GM23338 (cell line): Measurements from ENCODE around the gene CDKAL1. TPM values are rescaled to one million over a fixed set of nuclear protein-coding genes. Genes with fewer than 3 reads are reported as not detected.

Source experiments
- ATAC-seq: fragments of 200-7000 bp; cut with Tn5 transposase; 3 replicates; pipeline ENCODE4 v1.9.1; 2020
- DNase-seq: peaks from one replicate; pipeline ENCODE4 v3.0.0-alpha.2; 2015; ENCODE audit warnings: low spot score
- H2AFZ ChIP-seq: fragments of 200-600 bp; sonication (generic); 2 replicates; pipeline ENCODE4 v1.8.0; 2016; ENCODE audit warnings: antibody characterized with exemption, mild to moderate bottlenecking, moderate library complexity
- H3F3A ChIP-seq: fragments of 200-600 bp; sonication (generic); replicated peaks from 2 replicates; pipeline ENCODE4 v1.8.0; 2017; ENCODE audit warnings: antibody characterized with exemption, mixed run types, low read depth
- H3K27ac ChIP-seq: fragments of 200-600 bp; sonication (generic); 2 replicates; pipeline ENCODE4 v1.6.1; 2016; ENCODE audit warnings: low read depth
- H3K27me3 ChIP-seq: fragments of 200-600 bp; sonication (generic); 2 replicates; pipeline ENCODE4 v1.8.0; 2016; ENCODE audit warnings: mild to moderate bottlenecking, mixed run types, moderate library complexity; ENCODE audit not compliant: insufficient read depth
- H3K36me3 ChIP-seq: fragments of 200-600 bp; sonication (generic); 2 replicates; pipeline ENCODE4 v1.8.0; 2016; ENCODE audit warnings: mild to moderate bottlenecking; ENCODE audit not compliant: insufficient read depth
- H3K4me1 ChIP-seq: fragments of 200-600 bp; sonication (generic); 2 replicates; pipeline ENCODE4 v1.8.0; 2016; ENCODE audit warnings: mild to moderate bottlenecking, moderate library complexity; ENCODE audit not compliant: insufficient read depth
- H3K4me2 ChIP-seq: fragments of 200-600 bp; sonication (generic); 2 replicates; pipeline ENCODE4 v1.7.1; 2017; ENCODE audit warnings: mixed run types
- H3K4me3 ChIP-seq: fragments of 200-600 bp; sonication (generic); 2 replicates; pipeline ENCODE4 v1.6.1; 2016; ENCODE audit warnings: mixed run types
- H3K79me2 ChIP-seq: fragments of 200-600 bp; sonication (generic); replicated peaks from 2 replicates; pipeline ENCODE4 v1.8.0; 2017; ENCODE audit warnings: mild to moderate bottlenecking; ENCODE audit not compliant: insufficient read depth
- H3K9me2 ChIP-seq: fragments of 200-600 bp; sonication (generic); 2 replicates; pipeline ENCODE4 v1.8.0; 2017; ENCODE audit not compliant: insufficient read depth
- H4K20me1 ChIP-seq: fragments of 200-600 bp; sonication (generic); replicated peaks from 2 replicates; pipeline ENCODE4 v1.8.0; 2017; ENCODE audit warnings: mild to moderate bottlenecking; ENCODE audit not compliant: insufficient read depth
- H3K27ac Mint-ChIP-seq: 2 replicates; pipeline ENCODE4 v1.8.0; 2020; ENCODE audit warnings: inconsistent platforms, mild to moderate bottlenecking, moderate library complexity, mixed read lengths
- H3K27me3 Mint-ChIP-seq: 3 replicates; pipeline ENCODE4 v1.8.0; 2022; ENCODE audit warnings: low read depth, mild to moderate bottlenecking, moderate library complexity, mixed read lengths, inconsistent platforms; ENCODE audit not compliant: insufficient read depth, poor library complexity
- H3K36me3 Mint-ChIP-seq: 3 replicates; pipeline ENCODE4 v1.8.0; 2021; ENCODE audit warnings: low read depth, mild to moderate bottlenecking, inconsistent platforms, moderate library complexity, mixed read lengths
- H3K4me1 Mint-ChIP-seq: 3 replicates; pipeline ENCODE4 v1.8.0; 2020; ENCODE audit warnings: mild to moderate bottlenecking, inconsistent platforms, mixed read lengths
- H3K4me3 Mint-ChIP-seq: 3 replicates; pipeline ENCODE4 v1.8.0; 2021; ENCODE audit warnings: moderate library complexity, mild to moderate bottlenecking, inconsistent platforms, mixed read lengths
- H3K9me3 Mint-ChIP-seq: 3 replicates; pipeline ENCODE4 v1.8.0; 2020; ENCODE audit warnings: moderate library complexity, mild to moderate bottlenecking, inconsistent platforms, mixed read lengths
- CREB1 ChIP-seq: fragments of 250-450 bp; sonication (Bioruptor Pico); IDR thresholded peaks from 2 replicates; pipeline ENCODE4 v1.5.0; 2020; ENCODE audit warnings: low read depth, mild to moderate bottlenecking, moderate library complexity
- EZH2 ChIP-seq: fragments of 200-600 bp; sonication (generic); IDR thresholded peaks from one replicate; pipeline ENCODE4 v1.8.0; 2017; ENCODE audit warnings: antibody characterized with exemption, mild to moderate bottlenecking, low read depth; ENCODE audit not compliant: unreplicated experiment
- EZH2phosphoT487 ChIP-seq: fragments of 200-600 bp; sonication (generic); IDR thresholded peaks from one replicate; pipeline ENCODE4 v1.8.1; 2018; ENCODE audit warnings: antibody characterized with exemption; ENCODE audit not compliant: unreplicated experiment
- JUNB ChIP-seq: IDR thresholded peaks from one replicate; pipeline ENCODE4 v1.6.1; 2016; ENCODE audit warnings: antibody characterized with exemption; ENCODE audit not compliant: unreplicated experiment
- NANOG ChIP-seq: IDR thresholded peaks from 2 replicates; pipeline ENCODE4 v1.6.1; 2016; ENCODE audit warnings: antibody characterized with exemption, borderline replicate concordance
- POLR2AphosphoS5 ChIP-seq: IDR thresholded peaks from 2 replicates; pipeline ENCODE4 v1.6.1; 2016; ENCODE audit warnings: antibody characterized with exemption, low read depth
- STAT1 ChIP-seq: IDR thresholded peaks from one replicate; pipeline ENCODE4 v1.6.1; 2016; ENCODE audit warnings: antibody characterized with exemption; ENCODE audit not compliant: unreplicated experiment
- ZNF114 ChIP-seq: fragments of 250-450 bp; sonication (Bioruptor Pico); IDR thresholded peaks from 2 replicates; pipeline ENCODE4 v1.5.0; 2020; ENCODE audit warnings: mild to moderate bottlenecking, moderate library complexity
- ZNF331 ChIP-seq: fragments of 250-450 bp; sonication (Bioruptor Pico); IDR thresholded peaks from 2 replicates; pipeline ENCODE4 v1.5.0; 2020; ENCODE audit warnings: low read depth, mild to moderate bottlenecking, moderate library complexity
- ZNF462 ChIP-seq: fragments of 250-450 bp; sonication (Bioruptor Pico); IDR thresholded peaks from 2 replicates; pipeline ENCODE4 v1.5.0; 2020; ENCODE audit warnings: mild to moderate bottlenecking, moderate library complexity
- polyA plus RNA-seq: library from polyadenylated mRNA; unstranded; fragments of >200 nt; fragmentation: Nextera tagmentation; extraction: Ambion mirVana; gene quantifications from 2 replicates; pipeline ENCODE4 v1.2.1, GENCODE V29; 2016
- total RNA-seq: library from RNA; depleted of rRNA; stranded (reverse); fragments of >200 nt; shearing (Covaris generic); gene quantifications from 2 replicates; pipeline ENCODE4 v1.2.3, GENCODE V29; 2014
- TF ChIP-seq, protein P1 (sequence below): IDR thresholded peaks from 2 replicates; pipeline ENCODE4 v1.6.1; 2016; ENCODE audit warnings: antibody characterized with exemption
- TF ChIP-seq, protein P2 (sequence below): IDR thresholded peaks from one replicate; pipeline ENCODE4 v1.6.1; 2018; ENCODE audit warnings: antibody characterized with exemption; ENCODE audit not compliant: unreplicated experiment
- TF ChIP-seq, protein P3 (sequence below), 2 experiments: fragments of 200-600 bp in 1 of 2; sonication (generic) in 1 of 2; conservative IDR thresholded peaks; 2 replicates each; pipeline versions ENCODE4 v1.5.1 to v1.6.1; 2016 to 2017; ENCODE audit warnings: antibody characterized with exemption in 2 of 2, low read depth in 2 of 2, mild to moderate bottlenecking in 2 of 2, moderate library complexity in 1 of 2

The CDKAL1 gene
- total and polyA plus RNA-seq, 2 experiments from 2014 or later, result 17.8 to 35.0 TPM

- TF ChIP-seq, protein P1, sequence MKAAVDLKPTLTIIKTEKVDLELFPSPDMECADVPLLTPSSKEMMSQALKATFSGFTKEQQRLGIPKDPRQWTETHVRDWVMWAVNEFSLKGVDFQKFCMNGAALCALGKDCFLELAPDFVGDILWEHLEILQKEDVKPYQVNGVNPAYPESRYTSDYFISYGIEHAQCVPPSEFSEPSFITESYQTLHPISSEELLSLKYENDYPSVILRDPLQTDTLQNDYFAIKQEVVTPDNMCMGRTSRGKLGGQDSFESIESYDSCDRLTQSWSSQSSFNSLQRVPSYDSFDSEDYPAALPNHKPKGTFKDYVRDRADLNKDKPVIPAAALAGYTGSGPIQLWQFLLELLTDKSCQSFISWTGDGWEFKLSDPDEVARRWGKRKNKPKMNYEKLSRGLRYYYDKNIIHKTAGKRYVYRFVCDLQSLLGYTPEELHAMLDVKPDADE, result no peak
- TF ChIP-seq STAT1 (no peak), JUNB (no peak), POLR2AphosphoS5 (no peak), ZNF331 (no peak), EZH2 (no peak), ZNF114 (CRISPR knock-in tag) (no peak), CREB1 (CRISPR knock-in tag) (no peak), NANOG (no peak), ZNF462 (CRISPR knock-in tag) (no peak), EZH2phosphoT487 (no peak)
- TF ChIP-seq, protein P2, sequence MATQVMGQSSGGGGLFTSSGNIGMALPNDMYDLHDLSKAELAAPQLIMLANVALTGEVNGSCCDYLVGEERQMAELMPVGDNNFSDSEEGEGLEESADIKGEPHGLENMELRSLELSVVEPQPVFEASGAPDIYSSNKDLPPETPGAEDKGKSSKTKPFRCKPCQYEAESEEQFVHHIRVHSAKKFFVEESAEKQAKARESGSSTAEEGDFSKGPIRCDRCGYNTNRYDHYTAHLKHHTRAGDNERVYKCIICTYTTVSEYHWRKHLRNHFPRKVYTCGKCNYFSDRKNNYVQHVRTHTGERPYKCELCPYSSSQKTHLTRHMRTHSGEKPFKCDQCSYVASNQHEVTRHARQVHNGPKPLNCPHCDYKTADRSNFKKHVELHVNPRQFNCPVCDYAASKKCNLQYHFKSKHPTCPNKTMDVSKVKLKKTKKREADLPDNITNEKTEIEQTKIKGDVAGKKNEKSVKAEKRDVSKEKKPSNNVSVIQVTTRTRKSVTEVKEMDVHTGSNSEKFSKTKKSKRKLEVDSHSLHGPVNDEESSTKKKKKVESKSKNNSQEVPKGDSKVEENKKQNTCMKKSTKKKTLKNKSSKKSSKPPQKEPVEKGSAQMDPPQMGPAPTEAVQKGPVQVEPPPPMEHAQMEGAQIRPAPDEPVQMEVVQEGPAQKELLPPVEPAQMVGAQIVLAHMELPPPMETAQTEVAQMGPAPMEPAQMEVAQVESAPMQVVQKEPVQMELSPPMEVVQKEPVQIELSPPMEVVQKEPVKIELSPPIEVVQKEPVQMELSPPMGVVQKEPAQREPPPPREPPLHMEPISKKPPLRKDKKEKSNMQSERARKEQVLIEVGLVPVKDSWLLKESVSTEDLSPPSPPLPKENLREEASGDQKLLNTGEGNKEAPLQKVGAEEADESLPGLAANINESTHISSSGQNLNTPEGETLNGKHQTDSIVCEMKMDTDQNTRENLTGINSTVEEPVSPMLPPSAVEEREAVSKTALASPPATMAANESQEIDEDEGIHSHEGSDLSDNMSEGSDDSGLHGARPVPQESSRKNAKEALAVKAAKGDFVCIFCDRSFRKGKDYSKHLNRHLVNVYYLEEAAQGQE, result no peak
- TF ChIP-seq, protein P3, sequence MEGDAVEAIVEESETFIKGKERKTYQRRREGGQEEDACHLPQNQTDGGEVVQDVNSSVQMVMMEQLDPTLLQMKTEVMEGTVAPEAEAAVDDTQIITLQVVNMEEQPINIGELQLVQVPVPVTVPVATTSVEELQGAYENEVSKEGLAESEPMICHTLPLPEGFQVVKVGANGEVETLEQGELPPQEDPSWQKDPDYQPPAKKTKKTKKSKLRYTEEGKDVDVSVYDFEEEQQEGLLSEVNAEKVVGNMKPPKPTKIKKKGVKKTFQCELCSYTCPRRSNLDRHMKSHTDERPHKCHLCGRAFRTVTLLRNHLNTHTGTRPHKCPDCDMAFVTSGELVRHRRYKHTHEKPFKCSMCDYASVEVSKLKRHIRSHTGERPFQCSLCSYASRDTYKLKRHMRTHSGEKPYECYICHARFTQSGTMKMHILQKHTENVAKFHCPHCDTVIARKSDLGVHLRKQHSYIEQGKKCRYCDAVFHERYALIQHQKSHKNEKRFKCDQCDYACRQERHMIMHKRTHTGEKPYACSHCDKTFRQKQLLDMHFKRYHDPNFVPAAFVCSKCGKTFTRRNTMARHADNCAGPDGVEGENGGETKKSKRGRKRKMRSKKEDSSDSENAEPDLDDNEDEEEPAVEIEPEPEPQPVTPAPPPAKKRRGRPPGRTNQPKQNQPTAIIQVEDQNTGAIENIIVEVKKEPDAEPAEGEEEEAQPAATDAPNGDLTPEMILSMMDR (conservative IDR thresholded peaks at IDR 0.05; ENCODE audit: low read depth in 2 of 2), result no peak
Measured at GRCh38 chr6:20806669-20807068, 272.4 kb downstream of the CDKAL1 start.

More at GRCh38 chr6:20806669-20807068, 272.4 kb downstream of the CDKAL1 start:
- Histone ChIP-seq H2AFZ (no peak overlapping the region), H3F3A (no peaks in the 10 kb centered on the region), H3K9me2 (no peaks in the 10 kb centered on the region), H3K4me1 (peaks cover 14% of the 10 kb centered on the region; the same call in 1 of the 2 replicates), H3K4me3 (no peak overlapping the region), H3K36me3 (peaks cover 4% of the 10 kb centered on the region; the same call in 1 of the 2 replicates), H3K79me2 (no peaks in the 10 kb centered on the region), H3K4me2 (no peak overlapping the region), H4K20me1 (no peaks in the 10 kb centered on the region), H3K27me3 (no peaks in the 10 kb centered on the region), H3K27ac (no peak overlapping the region)
- Mint-ChIP-seq H3K9me3 (peaks cover 10% of the 10 kb centered on the region; the same call in 2 of the 3 replicates), H3K27me3 (no peaks in the 10 kb centered on the region), H3K4me3 (no peak overlapping the region), H3K27ac (no peak overlapping the region), H3K36me3 (peaks cover 17% of the 10 kb centered on the region), H3K4me1 (peaks cover 25% of the 10 kb centered on the region)
- no peak for ATAC-seq
- no peak for DNase-seq
